Hepatocyte (in vitro differentiated cells): Measurements from ENCODE around the gene MLPH. TPM values are rescaled to one million over a fixed set of nuclear protein-coding genes. Genes with fewer than 3 reads are reported as not detected.
A peak's percentile ranks its signal among the peaks of the same experiment; 100 is the strongest.

Experiments used
- DNase-seq: peaks from one replicate; pipeline ENCODE4 v3.0.0-alpha.2; 2016; ENCODE audit warnings: low spot score
- H2AFZ ChIP-seq: fragments of 200-600 bp; sonication (generic); 2 replicates; pipeline ENCODE4 v1.6.0; 2016; ENCODE audit warnings: antibody characterized with exemption, mild to moderate bottlenecking
- H3K27ac ChIP-seq: fragments of 200-600 bp; sonication (generic); 2 replicates; pipeline ENCODE4 v1.5.1; 2016; ENCODE audit warnings: mild to moderate bottlenecking
- H3K27me3 ChIP-seq: fragments of 200-600 bp; sonication (generic); 2 replicates; pipeline ENCODE4 v1.6.1; 2016
- H3K36me3 ChIP-seq: fragments of 200-600 bp; sonication (generic); replicated peaks from 2 replicates; pipeline ENCODE4 v1.5.1; 2016; ENCODE audit warnings: low read depth; ENCODE audit not compliant: insufficient read depth
- H3K4me1 ChIP-seq: fragments of 200-600 bp; sonication (generic); 2 replicates; pipeline ENCODE4 v1.5.1; 2016; ENCODE audit warnings: mild to moderate bottlenecking, moderate library complexity; ENCODE audit not compliant: insufficient read depth
- H3K4me2 ChIP-seq: fragments of 200-600 bp; sonication (generic); 2 replicates; pipeline ENCODE4 v1.6.0; 2016
- H3K4me3 ChIP-seq: fragments of 200-600 bp; sonication (generic); 2 replicates; pipeline ENCODE4 v1.5.1; 2016; ENCODE audit warnings: mild to moderate bottlenecking
- H3K79me2 ChIP-seq: fragments of 200-600 bp; sonication (generic); 2 replicates; pipeline ENCODE4 v1.6.0; 2017; ENCODE audit warnings: mild to moderate bottlenecking
- H3K9me2 ChIP-seq: fragments of 200-600 bp; sonication (generic); replicated peaks from 2 replicates; pipeline ENCODE4 v1.6.0; 2017; ENCODE audit warnings: mild to moderate bottlenecking; ENCODE audit not compliant: insufficient read depth
- H3K9me3 ChIP-seq: fragments of 200-600 bp; sonication (generic); 2 replicates; pipeline ENCODE4 v1.5.1; 2016; ENCODE audit warnings: low read depth, mild to moderate bottlenecking
- H4K20me1 ChIP-seq: fragments of 200-600 bp; sonication (generic); 2 replicates; pipeline ENCODE4 v1.6.0; 2016; ENCODE audit warnings: mild to moderate bottlenecking; ENCODE audit not compliant: insufficient read depth, poor library complexity, severe bottlenecking
- CTCF ChIP-seq: fragments of 200-600 bp; sonication (generic); IDR thresholded peaks from 2 replicates; pipeline ENCODE4 v1.5.1; 2016; ENCODE audit warnings: antibody characterized with exemption, mild to moderate bottlenecking; ENCODE audit not compliant: poor library complexity
- EZH2 ChIP-seq: fragments of 200-600 bp; sonication (generic); IDR thresholded peaks from 2 replicates; pipeline ENCODE4 v1.6.1; 2016; ENCODE audit warnings: antibody characterized with exemption, mild to moderate bottlenecking, borderline replicate concordance
- EZH2phosphoT487 ChIP-seq: fragments of 200-600 bp; sonication (generic); IDR thresholded peaks from one replicate; pipeline ENCODE4 v1.6.1; 2018; ENCODE audit warnings: antibody characterized with exemption, mild to moderate bottlenecking, low read depth, moderate library complexity; ENCODE audit not compliant: unreplicated experiment, severe bottlenecking
- WGBS: methylation state at CpG from one replicate; pipeline ENCODE4 v1.1.6; 2016; ENCODE audit warnings: low lambda C conversion rate; ENCODE audit errors: missing lambda C conversion rate; 5-methylcytosine and 5-hydroxymethylcytosine counted together
- polyA plus RNA-seq: library from polyadenylated mRNA; unstranded; fragments of >200 nt; fragmentation: Nextera tagmentation; extraction: Ambion mirVana; gene quantifications from 2 replicates; pipeline ENCODE4 v1.2.1, GENCODE V29; 2016
- total RNA-seq: library from RNA; depleted of rRNA; stranded (reverse); fragments of >200 nt; gene quantifications from 2 replicates; pipeline ENCODE4 v1.2.3, GENCODE V29; 2014

MLPH gene
- total and polyA plus RNA-seq, 2 experiments from 2014 or later, result 6.7 to 12.3 TPM

- Histone ChIP-seq H3K27ac (no peak overlapping the region), H3K9me2 (no peaks in the 10 kb centered on the region), H3K4me1 (no peaks in the 10 kb centered on the region), H3K9me3 (no peaks in the 10 kb centered on the region), H3K27me3 (no peaks in the 10 kb centered on the region), H3K4me2 (no peak overlapping the region), H4K20me1 (no peaks in the 10 kb centered on the region), H2AFZ (no peak overlapping the region), H3K4me3 (no peak overlapping the region), H3K79me2 (no peaks in the 10 kb centered on the region), H3K36me3 (no peaks in the 10 kb centered on the region)
- TF ChIP-seq EZH2, result no peak
- peak; percentile 96 for TF ChIP-seq CTCF
- peak; percentile 93 for DNase-seq
- whole genome bisulfite sequencing, result 59% methylated on average over 14 of the region's 14 CpGs
Measured at GRCh38 chr2:237512774-237513466, 25.9 kb downstream of the MLPH start.

GRCh38 chr2:237513693-237514092 lies 26.6 kb downstream of the MLPH start:
- Histone ChIP-seq H3K9me3 (no peaks in the 10 kb centered on the region), H3K27ac (no peak overlapping the region), H3K79me2 (no peaks in the 10 kb centered on the region), H4K20me1 (no peaks in the 10 kb centered on the region), H3K4me2 (no peak overlapping the region), H3K4me1 (no peaks in the 10 kb centered on the region), H3K4me3 (no peak overlapping the region), H3K9me2 (no peaks in the 10 kb centered on the region), H3K36me3 (no peaks in the 10 kb centered on the region), H2AFZ (no peak overlapping the region), H3K27me3 (no peaks in the 10 kb centered on the region)
- 87% methylated on average over 9 of the region's 9 CpGs for WGBS
- TF ChIP-seq EZH2phosphoT487 (no peak), EZH2 (no peak), CTCF (no peak)
- DNase-seq, result no peak

GRCh38 chr2:237514474-237515130 lies 27.6 kb downstream of the MLPH start:
- H3K79me2 ChIP-seq, result no peaks in the 10 kb centered on the region
- H3K36me3 ChIP-seq, result no peaks in the 10 kb centered on the region
- no peak for TF ChIP-seq CTCF
- TF ChIP-seq EZH2, result no peak
- TF ChIP-seq EZH2phosphoT487, result no peak
- no peak for DNase-seq
- H3K27ac ChIP-seq, result no peak overlapping the region
- no peak overlapping the region for H3K4me2 ChIP-seq
- H3K9me3 ChIP-seq, result no peaks in the 10 kb centered on the region
- H4K20me1 ChIP-seq, result no peaks in the 10 kb centered on the region
- no peak overlapping the region for H3K4me3 ChIP-seq
- 72% methylated on average over 6 of the region's 6 CpGs for WGBS
- H3K27me3 ChIP-seq, result no peaks in the 10 kb centered on the region
- H3K4me1 ChIP-seq, result no peaks in the 10 kb centered on the region
- no peaks in the 10 kb centered on the region for H3K9me2 ChIP-seq
- H2AFZ ChIP-seq, result no peak overlapping the region
